Prostate gland (tissue), 2 donors: ENCODE measurements around the gene PIGT.

Experiments
- POLR2A ChIP-seq: fragments of 450-650 bp; IDR thresholded peaks from one replicate; pipeline ENCODE4 v1.6.1; 2016; ENCODE audit warnings: antibody characterized with exemption, mild to moderate bottlenecking
- POLR2AphosphoS5 ChIP-seq: sonication (generic); formaldehyde crosslinking; IDR thresholded peaks from one replicate; pipeline ENCODE4 v1.6.1; 2017; ENCODE audit warnings: antibody characterized with exemption
- TF ChIP-seq, protein P1 (sequence below), 4 experiments: fragments of 200-600 bp in 2 of 4; fragments of 450-650 bp in 2 of 4; sonication (generic) in 2 of 4; IDR thresholded peaks; 1 replicate in 3 of 4; 2 replicates in 1 of 4; pipeline ENCODE4 v1.5.1; 2016 to 2019; ENCODE audit warnings: antibody characterized with exemption in 4 of 4, mild to moderate bottlenecking in 2 of 4, moderate library complexity in 2 of 4

DNA sequence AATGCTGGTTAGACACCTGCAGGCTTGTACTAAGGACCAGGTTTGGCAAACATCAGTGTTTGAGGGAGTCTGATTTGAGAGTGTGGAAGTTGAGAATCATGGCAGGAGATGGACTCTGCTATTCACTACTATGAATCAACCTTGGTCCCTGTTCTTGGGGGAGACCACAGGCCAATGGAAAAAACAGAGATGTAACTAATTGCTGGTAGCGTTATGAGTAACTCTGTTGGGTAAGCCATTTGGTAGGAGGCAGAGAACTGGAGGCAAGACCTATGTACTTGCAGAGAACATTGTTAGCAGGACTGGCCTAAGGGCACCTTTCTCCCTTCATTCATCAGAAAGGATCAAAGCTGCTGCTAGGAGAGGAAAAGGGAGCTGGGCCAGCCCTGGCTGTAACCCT is 45.3 kb downstream of the PIGT start:
- TF ChIP-seq, protein P1, sequence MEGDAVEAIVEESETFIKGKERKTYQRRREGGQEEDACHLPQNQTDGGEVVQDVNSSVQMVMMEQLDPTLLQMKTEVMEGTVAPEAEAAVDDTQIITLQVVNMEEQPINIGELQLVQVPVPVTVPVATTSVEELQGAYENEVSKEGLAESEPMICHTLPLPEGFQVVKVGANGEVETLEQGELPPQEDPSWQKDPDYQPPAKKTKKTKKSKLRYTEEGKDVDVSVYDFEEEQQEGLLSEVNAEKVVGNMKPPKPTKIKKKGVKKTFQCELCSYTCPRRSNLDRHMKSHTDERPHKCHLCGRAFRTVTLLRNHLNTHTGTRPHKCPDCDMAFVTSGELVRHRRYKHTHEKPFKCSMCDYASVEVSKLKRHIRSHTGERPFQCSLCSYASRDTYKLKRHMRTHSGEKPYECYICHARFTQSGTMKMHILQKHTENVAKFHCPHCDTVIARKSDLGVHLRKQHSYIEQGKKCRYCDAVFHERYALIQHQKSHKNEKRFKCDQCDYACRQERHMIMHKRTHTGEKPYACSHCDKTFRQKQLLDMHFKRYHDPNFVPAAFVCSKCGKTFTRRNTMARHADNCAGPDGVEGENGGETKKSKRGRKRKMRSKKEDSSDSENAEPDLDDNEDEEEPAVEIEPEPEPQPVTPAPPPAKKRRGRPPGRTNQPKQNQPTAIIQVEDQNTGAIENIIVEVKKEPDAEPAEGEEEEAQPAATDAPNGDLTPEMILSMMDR (IDR thresholded peaks at IDR 0.05), result no peak
- TF ChIP-seq POLR2A, result no peak
- no peak for TF ChIP-seq POLR2AphosphoS5
